HCT116 (cell line): ENCODE measurements around the gene COX10. TPM values are rescaled to one million over a fixed set of nuclear protein-coding genes. Genes with fewer than 3 reads are reported as not detected.

Source experiments
- ATAC-seq: fragments of 200-7000 bp; cut with Tn5 transposase; 2 replicates; pipeline ENCODE4 v1.9.1; 2020; ENCODE audit warnings: mild to moderate bottlenecking, moderate library complexity
- BruUV-seq: library from RNA; stranded (reverse); fragments of 400-500 nt; replicated peaks from 2 replicates; lab custom pipeline; 2021; lab: Mats Ljungman, UMichigan
- CTCF ChIA-PET: fragments of 300-600 bp; sonication (Branson Sonifier 250); formaldehyde crosslinking; loops from one replicate; lab custom pipeline; 2021; ENCODE audit warnings: antibody characterized with exemption; lab: Charles Lee
- POLR2A ChIA-PET: fragments of 300-600, 350-600 bp; sonication (Branson Sonifier 250); formaldehyde crosslinking; loops from one replicate; lab custom pipeline; 2021; ENCODE audit warnings: antibody characterized with exemption; lab: Charles Lee
- RAD21 ChIA-PET, 2 experiments: fragments of 300-600 bp; sonication (Branson Sonifier 250); formaldehyde crosslinking; loops; one replicate each; lab custom pipeline; 2023; ENCODE audit warnings: low total read pairs in 2 of 2; ENCODE audit not compliant: uncharacterized antibody in 2 of 2, unreplicated experiment in 2 of 2, low non-redundant PET in 1 of 2; lab: Charles Lee
- DNase-seq: peaks from one replicate; pipeline ENCODE4 v3.0.0-alpha.2; 2010; ENCODE audit warnings: low read depth, low spot score
- H2AFZ ChIP-seq: fragments of 200-600 bp; shearing (Covaris generic), sonication (generic); 2 replicates; pipeline ENCODE4 v1.6.1; 2017; ENCODE audit warnings: low read depth, mixed run types, mixed read lengths, antibody characterized with exemption, low read length; ENCODE audit not compliant: poor library complexity, severe bottlenecking
- H3K27ac ChIP-seq: 2 replicates; pipeline ENCODE4 v1.5.1; 2012; ENCODE audit warnings: low read depth, low read length
- H3K27me3 ChIP-seq: fragments of 200-600 bp; sonication (generic); 2 replicates; pipeline ENCODE4 v1.6.1; 2016; ENCODE audit warnings: mixed run types, low read length, mixed read lengths; ENCODE audit not compliant: insufficient read depth
- H3K36me3 ChIP-seq, 2 experiments: fragments of 200-500 bp in 1 of 2; fragments of 200-600 bp in 1 of 2; sonication (Bioruptor generic) in 1 of 2; sonication (generic) in 1 of 2; 2 replicates each; pipeline versions ENCODE4 v1.5.1 to v1.6.1; 2014 to 2016; ENCODE audit warnings: low read length in 2 of 2, inconsistent platforms in 1 of 2, mixed read lengths in 1 of 2, mixed run types in 1 of 2; ENCODE audit not compliant: insufficient read depth in 2 of 2, control insufficient read depth in 1 of 2
- H3K4me1 ChIP-seq, 2 experiments: fragments of 200-600 bp in 1 of 2; sonication (generic) in 1 of 2; 2 replicates each; pipeline versions ENCODE4 v1.5.1 to v1.6.1; 2012 to 2017; ENCODE audit warnings: low read length in 2 of 2, inconsistent platforms in 1 of 2, mild to moderate bottlenecking in 1 of 2, mixed read lengths in 1 of 2, mixed run types in 1 of 2, moderate library complexity in 1 of 2; ENCODE audit not compliant: insufficient read depth in 2 of 2, control insufficient read depth in 1 of 2
- H3K4me2 ChIP-seq: fragments of 200-600 bp; sonication (generic); 2 replicates; pipeline ENCODE4 v1.6.1; 2017; ENCODE audit warnings: mixed run types, low read length, mixed read lengths
- H3K4me3 ChIP-seq, 2 experiments: fragments of 200-600 bp in 1 of 2; sonication (generic) in 1 of 2; replicated peaks in 1 of 2; 2 replicates each; pipeline ENCODE4 v1.5.1; 2011 to 2016; ENCODE audit warnings: low read length in 2 of 2, control low read depth in 1 of 2, low read depth in 1 of 2, mild to moderate bottlenecking in 1 of 2, mixed read lengths in 1 of 2, mixed run types in 1 of 2
- H3K79me2 ChIP-seq: fragments of 200-600 bp; sonication (generic); 2 replicates; pipeline ENCODE4 v1.6.1; 2017; ENCODE audit warnings: mild to moderate bottlenecking, mixed run types, low read length, moderate library complexity, mixed read lengths; ENCODE audit not compliant: insufficient read depth
- H3K9ac ChIP-seq: fragments of 200-600 bp; sonication (generic); 2 replicates; pipeline ENCODE4 v1.6.1; 2016; ENCODE audit warnings: low read length, mixed read lengths
- H3K9me2 ChIP-seq: fragments of 200-600 bp; sonication (generic), shearing (Covaris generic); 2 replicates; pipeline ENCODE4 v1.6.1; 2017; ENCODE audit warnings: mixed run types, mild to moderate bottlenecking, moderate library complexity; ENCODE audit not compliant: insufficient read depth
- H3K9me3 ChIP-seq, 2 experiments: fragments of 200-500 bp in 1 of 2; fragments of 200-600 bp in 1 of 2; sonication (Bioruptor generic) in 1 of 2; sonication (generic) in 1 of 2; 2 replicates each; pipeline ENCODE4 v1.6.1; 2014 to 2017; ENCODE audit warnings: low read length in 2 of 2, mixed read lengths in 2 of 2, inconsistent platforms in 1 of 2, low read depth in 1 of 2, mild to moderate bottlenecking in 1 of 2, mixed run types in 1 of 2, moderate library complexity in 1 of 2; ENCODE audit not compliant: control insufficient read depth in 1 of 2, insufficient read depth in 1 of 2
- H4K20me1 ChIP-seq: fragments of 200-600 bp; sonication (generic), shearing (Covaris generic); 2 replicates; pipeline ENCODE4 v1.6.1; 2017; ENCODE audit warnings: mixed run types, mild to moderate bottlenecking, moderate library complexity; ENCODE audit not compliant: insufficient read depth
- CBX3 ChIP-seq: IDR thresholded peaks from 2 replicates; pipeline ENCODE4 v1.6.1; 2012; ENCODE audit warnings: low read depth
- CEBPB ChIP-seq: IDR thresholded peaks from 2 replicates; pipeline ENCODE4 v1.6.1; 2012; ENCODE audit warnings: low read depth
- ELF1 ChIP-seq: IDR thresholded peaks from 2 replicates; pipeline ENCODE4 v1.6.1; 2012; ENCODE audit warnings: low read depth, borderline replicate concordance
- EZH2 ChIP-seq: fragments of 200-600 bp; sonication (generic); IDR thresholded peaks from 2 replicates; pipeline ENCODE4 v1.6.1; 2017; ENCODE audit warnings: antibody characterized with exemption, mixed run types
- FOSL1 ChIP-seq: IDR thresholded peaks from 2 replicates; pipeline ENCODE4 v1.6.1; 2012; ENCODE audit warnings: low read depth
- JUND ChIP-seq: IDR thresholded peaks from 2 replicates; pipeline ENCODE4 v1.6.1; 2012
- POLR2A ChIP-seq: IDR thresholded peaks from 2 replicates; pipeline ENCODE4 v1.7.0; 2011; ENCODE audit warnings: borderline replicate concordance; ENCODE audit not compliant: insufficient read depth, insufficient read length; ENCODE audit errors: extremely low read depth
- SP1 ChIP-seq: IDR thresholded peaks from 2 replicates; pipeline ENCODE4 v1.6.1; 2012; ENCODE audit warnings: low read depth
- SRF ChIP-seq: IDR thresholded peaks from 2 replicates; pipeline ENCODE4 v1.6.1; 2012; ENCODE audit warnings: low read depth
- TCF7L2 ChIP-seq: IDR thresholded peaks from 2 replicates; pipeline ENCODE4 v1.7.0; 2011; ENCODE audit warnings: borderline replicate concordance, inconsistent platforms; ENCODE audit not compliant: insufficient read depth, insufficient read length; ENCODE audit errors: extremely low read depth
- YY1 ChIP-seq: IDR thresholded peaks from 2 replicates; pipeline ENCODE4 v1.6.1; 2011; ENCODE audit warnings: low read length, low read depth, moderate library complexity, mild to moderate bottlenecking; ENCODE audit not compliant: insufficient replicate concordance; ENCODE audit errors: extremely low read depth
- ZFX ChIP-seq: fragments of 450-650 bp; IDR thresholded peaks from 2 replicates; pipeline ENCODE4 v1.6.1; 2017
- ZNF274 ChIP-seq: fragments of 200-500 bp; sonication (Bioruptor generic); IDR thresholded peaks from 2 replicates; pipeline ENCODE4 v1.6.1; 2014; ENCODE audit warnings: mild to moderate bottlenecking, low read depth, low read length, inconsistent platforms
- intact Hi-C: fragments of 100-400 bp; cut with micrococcal nuclease; formaldehyde crosslinking; loops from 2 replicates; pipeline ENCODE4 v1.10.0; 2022
- total RNA-seq: library from RNA; stranded (reverse); gene quantifications from one replicate; pipeline ENCODE4 v1.2.1, GENCODE V29; 2021; ENCODE audit not compliant: unreplicated experiment
- TF ChIP-seq, protein P1 (sequence below): IDR thresholded peaks from 2 replicates; pipeline ENCODE4 v1.6.1; 2012
- TF ChIP-seq, protein P2 (sequence below): IDR thresholded peaks from 2 replicates; pipeline ENCODE4 v1.6.1; 2012
- TF ChIP-seq, protein P3 (sequence below): IDR thresholded peaks from 2 replicates; pipeline ENCODE4 v1.6.1; 2011; ENCODE audit warnings: mild to moderate bottlenecking, low read length, moderate library complexity; ENCODE audit not compliant: insufficient replicate concordance; ENCODE audit errors: extremely low read depth
- TF ChIP-seq, protein P4 (sequence below), 3 experiments: fragments of 200-600 bp in 1 of 3; sonication (generic) in 1 of 3; IDR thresholded peaks in 2 of 3; conservative IDR thresholded peaks in 1 of 3; 2 replicates each; pipeline ENCODE4 v1.5.1; 2012 to 2017; ENCODE audit warnings: low read depth in 2 of 3, low read length in 2 of 3, antibody characterized with exemption in 1 of 3, borderline replicate concordance in 1 of 3, control low read depth in 1 of 3, mild to moderate bottlenecking in 1 of 3, mixed read lengths in 1 of 3, mixed run types in 1 of 3, moderate library complexity in 1 of 3; ENCODE audit not compliant: insufficient read depth in 1 of 3

Gene COX10
- total RNA-seq, 1 experiment from 2014 or later = 22.4 TPM

DNA sequence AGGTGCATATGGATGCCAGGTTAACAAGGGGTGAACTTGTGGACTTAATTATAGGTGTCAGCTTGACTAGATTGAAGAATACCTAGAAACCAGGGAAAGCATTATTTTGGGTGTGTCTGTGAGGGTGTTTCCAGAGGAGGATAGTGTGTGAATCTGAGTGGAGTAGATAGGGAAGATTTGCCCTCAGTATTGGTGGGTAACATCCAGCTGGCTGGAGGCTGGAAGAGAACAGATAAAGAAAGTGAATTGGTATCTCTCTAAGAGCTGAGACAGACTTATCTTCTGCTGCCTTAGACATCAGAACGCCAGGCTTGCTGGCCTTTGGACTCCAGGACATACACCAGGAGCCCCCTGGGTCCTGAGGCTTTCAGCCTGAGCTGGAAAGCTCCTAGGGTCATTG is 92.1 kb downstream of the COX10 start:
- H3K9me3 ChIP-seq = no peaks in the 10 kb centered on the region
- H3K4me1 ChIP-seq = no peaks in the 10 kb centered on the region
- BruUV-seq = TSS peak; percentile 19
- H3K4me2 ChIP-seq = no peak overlapping the region
- no peak for ATAC-seq
- H3K79me2 ChIP-seq = peaks cover 8% of the 10 kb centered on the region
- H3K27me3 ChIP-seq = no peaks in the 10 kb centered on the region
- ChIA-PET CTCF (no interaction called here), RAD21 (no interaction called here), POLR2A (no interaction called here)
- intact Hi-C loops = no loop called here
- no peak overlapping the region for H3K9ac ChIP-seq
- TF ChIP-seq, protein P1, sequence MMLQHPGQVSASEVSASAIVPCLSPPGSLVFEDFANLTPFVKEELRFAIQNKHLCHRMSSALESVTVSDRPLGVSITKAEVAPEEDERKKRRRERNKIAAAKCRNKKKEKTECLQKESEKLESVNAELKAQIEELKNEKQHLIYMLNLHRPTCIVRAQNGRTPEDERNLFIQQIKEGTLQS = no peak
- TF ChIP-seq YY1 (no peak), ELF1 (no peak), SRF (no peak), POLR2A (no peak), FOSL1 (no peak), CBX3 (no peak), ZNF274 (no peak), EZH2 (no peak), CEBPB (no peak), JUND (no peak), SP1 (no peak), ZFX (no peak), TCF7L2 (no peak)
- TF ChIP-seq, protein P2, sequence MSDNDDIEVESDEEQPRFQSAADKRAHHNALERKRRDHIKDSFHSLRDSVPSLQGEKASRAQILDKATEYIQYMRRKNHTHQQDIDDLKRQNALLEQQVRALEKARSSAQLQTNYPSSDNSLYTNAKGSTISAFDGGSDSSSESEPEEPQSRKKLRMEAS = no peak
- TF ChIP-seq, protein P3, sequence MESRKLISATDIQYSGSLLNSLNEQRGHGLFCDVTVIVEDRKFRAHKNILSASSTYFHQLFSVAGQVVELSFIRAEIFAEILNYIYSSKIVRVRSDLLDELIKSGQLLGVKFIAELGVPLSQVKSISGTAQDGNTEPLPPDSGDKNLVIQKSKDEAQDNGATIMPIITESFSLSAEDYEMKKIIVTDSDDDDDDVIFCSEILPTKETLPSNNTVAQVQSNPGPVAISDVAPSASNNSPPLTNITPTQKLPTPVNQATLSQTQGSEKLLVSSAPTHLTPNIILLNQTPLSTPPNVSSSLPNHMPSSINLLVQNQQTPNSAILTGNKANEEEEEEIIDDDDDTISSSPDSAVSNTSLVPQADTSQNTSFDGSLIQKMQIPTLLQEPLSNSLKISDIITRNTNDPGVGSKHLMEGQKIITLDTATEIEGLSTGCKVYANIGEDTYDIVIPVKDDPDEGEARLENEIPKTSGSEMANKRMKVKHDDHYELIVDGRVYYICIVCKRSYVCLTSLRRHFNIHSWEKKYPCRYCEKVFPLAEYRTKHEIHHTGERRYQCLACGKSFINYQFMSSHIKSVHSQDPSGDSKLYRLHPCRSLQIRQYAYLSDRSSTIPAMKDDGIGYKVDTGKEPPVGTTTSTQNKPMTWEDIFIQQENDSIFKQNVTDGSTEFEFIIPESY = no peak
- TF ChIP-seq, protein P4, sequence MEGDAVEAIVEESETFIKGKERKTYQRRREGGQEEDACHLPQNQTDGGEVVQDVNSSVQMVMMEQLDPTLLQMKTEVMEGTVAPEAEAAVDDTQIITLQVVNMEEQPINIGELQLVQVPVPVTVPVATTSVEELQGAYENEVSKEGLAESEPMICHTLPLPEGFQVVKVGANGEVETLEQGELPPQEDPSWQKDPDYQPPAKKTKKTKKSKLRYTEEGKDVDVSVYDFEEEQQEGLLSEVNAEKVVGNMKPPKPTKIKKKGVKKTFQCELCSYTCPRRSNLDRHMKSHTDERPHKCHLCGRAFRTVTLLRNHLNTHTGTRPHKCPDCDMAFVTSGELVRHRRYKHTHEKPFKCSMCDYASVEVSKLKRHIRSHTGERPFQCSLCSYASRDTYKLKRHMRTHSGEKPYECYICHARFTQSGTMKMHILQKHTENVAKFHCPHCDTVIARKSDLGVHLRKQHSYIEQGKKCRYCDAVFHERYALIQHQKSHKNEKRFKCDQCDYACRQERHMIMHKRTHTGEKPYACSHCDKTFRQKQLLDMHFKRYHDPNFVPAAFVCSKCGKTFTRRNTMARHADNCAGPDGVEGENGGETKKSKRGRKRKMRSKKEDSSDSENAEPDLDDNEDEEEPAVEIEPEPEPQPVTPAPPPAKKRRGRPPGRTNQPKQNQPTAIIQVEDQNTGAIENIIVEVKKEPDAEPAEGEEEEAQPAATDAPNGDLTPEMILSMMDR (IDR thresholded peaks at IDR 0.05 in 2 of 3, conservative IDR thresholded peaks at IDR 0.05 in 1 of 3; ENCODE audit: borderline replicate concordance in 1 of 3, insufficient read depth in 1 of 3, low read depth in 2 of 3, low read length in 2 of 3) = no peak
- H3K9me2 ChIP-seq = no peaks in the 10 kb centered on the region
- H2AFZ ChIP-seq = no peak overlapping the region
- DNase-seq = no peak
- no peaks in the 10 kb centered on the region; the same call in 1 of the 2 replicates for H4K20me1 ChIP-seq
- H3K27ac ChIP-seq = no peak overlapping the region
- H3K36me3 ChIP-seq = no peaks in the 10 kb centered on the region
- H3K4me3 ChIP-seq = no peak overlapping the region
